Osteocyte (in vitro differentiated cells): ENCODE results near the gene SNX10. TPM values are rescaled to one million over a fixed set of nuclear protein-coding genes. Genes with fewer than 3 reads are reported as not detected.

Experiments
- DNase-seq: peaks from one replicate; pipeline ENCODE4 v3.0.0; 2021; ENCODE audit warnings: mixed read lengths; ENCODE audit not compliant: unreplicated experiment; ENCODE audit errors: extremely low spot score
- H3K27ac Mint-ChIP-seq: one replicate; pipeline ENCODE4 v1.8.0; 2021; ENCODE audit warnings: mild to moderate bottlenecking, mixed read lengths; ENCODE audit not compliant: unreplicated experiment
- H3K27me3 Mint-ChIP-seq: one replicate; pipeline ENCODE4 v1.8.0; 2021; ENCODE audit warnings: mixed read lengths; ENCODE audit not compliant: unreplicated experiment
- H3K36me3 Mint-ChIP-seq: one replicate; pipeline ENCODE4 v1.8.0; 2021; ENCODE audit warnings: mixed read lengths; ENCODE audit not compliant: unreplicated experiment
- H3K4me1 Mint-ChIP-seq: one replicate; pipeline ENCODE4 v1.8.0; 2021; ENCODE audit warnings: mixed read lengths; ENCODE audit not compliant: unreplicated experiment
- H3K4me3 Mint-ChIP-seq: one replicate; pipeline ENCODE4 v1.8.0; 2021; ENCODE audit warnings: mild to moderate bottlenecking, moderate library complexity, mixed read lengths; ENCODE audit not compliant: unreplicated experiment
- H3K9me3 Mint-ChIP-seq: one replicate; pipeline ENCODE4 v1.8.0; 2021; ENCODE audit warnings: mixed read lengths; ENCODE audit not compliant: unreplicated experiment
- total RNA-seq: library from RNA; stranded (reverse); gene quantifications from 2 replicates; pipeline ENCODE4 v1.2.1, GENCODE V29; 2021
- TF ChIP-seq, protein P1 (sequence below): fragments of 200-600 bp; sonication (generic); IDR thresholded peaks from 2 replicates; pipeline ENCODE4 v1.5.0; 2021; ENCODE audit warnings: antibody characterized with exemption, mild to moderate bottlenecking, moderate library complexity

The SNX10 gene
- total RNA-seq, 1 donor from 2014 or later: not detected

DNA sequence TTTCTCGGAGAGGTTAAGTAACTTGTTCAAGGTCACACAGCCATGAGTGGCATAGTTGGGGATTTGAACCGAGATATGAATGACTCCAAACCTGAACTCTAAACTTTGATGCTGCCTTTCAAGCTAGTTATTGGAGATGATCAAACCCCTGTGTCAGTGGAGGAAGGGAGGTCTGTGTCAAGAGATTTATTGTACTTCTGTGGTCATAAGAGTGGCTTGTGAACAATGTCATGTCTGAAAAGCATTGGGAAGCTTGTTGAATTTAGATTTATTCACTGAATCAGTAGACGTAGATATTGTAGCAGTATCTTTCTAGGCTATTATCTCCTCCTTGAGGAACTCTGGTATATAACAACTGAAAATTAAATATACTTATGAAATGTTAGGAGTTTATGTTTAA lies 27.3 kb downstream of the SNX10 start:
- TF ChIP-seq, protein P1, sequence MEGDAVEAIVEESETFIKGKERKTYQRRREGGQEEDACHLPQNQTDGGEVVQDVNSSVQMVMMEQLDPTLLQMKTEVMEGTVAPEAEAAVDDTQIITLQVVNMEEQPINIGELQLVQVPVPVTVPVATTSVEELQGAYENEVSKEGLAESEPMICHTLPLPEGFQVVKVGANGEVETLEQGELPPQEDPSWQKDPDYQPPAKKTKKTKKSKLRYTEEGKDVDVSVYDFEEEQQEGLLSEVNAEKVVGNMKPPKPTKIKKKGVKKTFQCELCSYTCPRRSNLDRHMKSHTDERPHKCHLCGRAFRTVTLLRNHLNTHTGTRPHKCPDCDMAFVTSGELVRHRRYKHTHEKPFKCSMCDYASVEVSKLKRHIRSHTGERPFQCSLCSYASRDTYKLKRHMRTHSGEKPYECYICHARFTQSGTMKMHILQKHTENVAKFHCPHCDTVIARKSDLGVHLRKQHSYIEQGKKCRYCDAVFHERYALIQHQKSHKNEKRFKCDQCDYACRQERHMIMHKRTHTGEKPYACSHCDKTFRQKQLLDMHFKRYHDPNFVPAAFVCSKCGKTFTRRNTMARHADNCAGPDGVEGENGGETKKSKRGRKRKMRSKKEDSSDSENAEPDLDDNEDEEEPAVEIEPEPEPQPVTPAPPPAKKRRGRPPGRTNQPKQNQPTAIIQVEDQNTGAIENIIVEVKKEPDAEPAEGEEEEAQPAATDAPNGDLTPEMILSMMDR: peak; percentile 8

DNA sequence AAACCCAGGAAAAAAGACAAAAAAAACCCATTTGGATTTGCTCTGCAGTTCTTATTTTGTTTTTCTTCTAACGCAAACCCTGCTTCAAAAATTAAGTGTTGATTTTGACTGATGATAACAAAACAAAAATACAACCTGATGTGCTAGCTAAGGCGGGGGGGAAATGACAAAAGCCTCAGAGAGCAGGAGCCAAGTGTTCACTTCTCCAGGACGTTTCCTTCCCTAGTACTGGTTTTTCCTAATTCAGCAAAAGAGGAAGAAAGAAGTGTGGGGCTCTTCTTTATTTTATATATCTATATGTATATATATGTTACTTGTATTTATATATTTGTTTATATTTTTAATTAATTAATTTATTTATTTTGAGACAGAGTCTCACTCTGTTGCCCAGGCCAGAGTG lies 28.0 kb downstream of the SNX10 start:
- Mint-ChIP-seq H3K27me3 (peaks cover 7% of the 10 kb centered on the region), H3K27ac (no peak overlapping the region), H3K4me1 (no peaks in the 10 kb centered on the region), H3K9me3 (no peaks in the 10 kb centered on the region), H3K36me3 (no peaks in the 10 kb centered on the region), H3K4me3 (no peak overlapping the region)
- TF ChIP-seq, protein P1: no peak
- DNase-seq: no peak

More for the DNA sequence above, 27.3 kb downstream of the SNX10 start:
- peaks cover 7% of the 10 kb centered on the region for H3K27me3 Mint-ChIP-seq
- H3K27ac Mint-ChIP-seq: no peak overlapping the region
- no peaks in the 10 kb centered on the region for H3K4me1 Mint-ChIP-seq
- DNase-seq: no peak
- no peaks in the 10 kb centered on the region for H3K36me3 Mint-ChIP-seq
- no peak overlapping the region for H3K4me3 Mint-ChIP-seq
- no peaks in the 10 kb centered on the region for H3K9me3 Mint-ChIP-seq

DNA sequence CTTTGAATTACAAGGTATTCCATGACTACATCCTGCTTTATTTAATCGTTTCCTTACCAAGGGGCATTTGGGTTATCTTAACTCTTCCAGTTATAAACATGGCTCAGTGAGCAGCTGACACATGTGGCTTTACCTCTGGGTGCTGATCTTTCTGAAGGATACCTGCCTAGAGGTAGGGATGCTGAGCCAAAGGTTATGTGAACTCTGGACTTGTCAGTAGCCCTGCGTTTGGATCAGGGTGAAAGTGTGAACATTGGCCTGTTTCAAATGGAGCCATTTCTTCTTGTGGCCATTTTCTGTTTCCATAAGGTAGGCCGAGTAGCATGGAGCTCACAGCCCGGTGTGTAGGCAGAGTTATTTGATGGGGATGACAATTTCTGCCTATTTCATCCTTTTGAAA lies 29.2 kb downstream of the SNX10 start:
- H3K4me1 Mint-ChIP-seq: no peaks in the 10 kb centered on the region
- no peaks in the 10 kb centered on the region for H3K9me3 Mint-ChIP-seq

DNA sequence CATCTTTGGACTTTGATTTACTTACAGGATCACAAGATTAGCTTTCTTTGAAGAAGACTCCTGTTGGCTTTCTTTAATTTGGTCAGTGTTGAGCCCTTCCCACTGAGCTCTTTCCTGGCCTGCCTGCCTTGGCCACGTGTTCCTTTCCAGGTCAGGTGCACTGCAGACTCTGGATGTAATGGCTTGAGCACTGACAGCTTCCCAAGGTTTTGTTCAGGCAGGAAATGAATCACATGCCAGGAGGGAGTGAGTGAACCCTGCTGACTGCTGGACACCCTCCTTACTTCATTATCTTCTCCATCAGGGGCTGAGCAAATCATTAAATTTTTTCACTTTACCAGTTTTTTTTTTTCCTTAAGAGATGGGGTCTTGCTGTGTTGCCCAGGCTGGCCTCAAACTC lies 29.8 kb downstream of the SNX10 start:
- no peaks in the 10 kb centered on the region for H3K4me1 Mint-ChIP-seq
- TF ChIP-seq, protein P1: no peak
- H3K36me3 Mint-ChIP-seq: no peaks in the 10 kb centered on the region
- no peak overlapping the region for H3K4me3 Mint-ChIP-seq
- H3K27me3 Mint-ChIP-seq: peaks cover 7% of the 10 kb centered on the region
- H3K9me3 Mint-ChIP-seq: no peaks in the 10 kb centered on the region
- DNase-seq: no peak
- no peak overlapping the region for H3K27ac Mint-ChIP-seq

More for the DNA sequence above, 29.2 kb downstream of the SNX10 start:
- Mint-ChIP-seq H3K27me3 (peaks cover 7% of the 10 kb centered on the region), H3K4me3 (no peak overlapping the region), H3K36me3 (no peaks in the 10 kb centered on the region), H3K27ac (no peak overlapping the region)
- DNase-seq: no peak
- TF ChIP-seq, protein P1: no peak

DNA sequence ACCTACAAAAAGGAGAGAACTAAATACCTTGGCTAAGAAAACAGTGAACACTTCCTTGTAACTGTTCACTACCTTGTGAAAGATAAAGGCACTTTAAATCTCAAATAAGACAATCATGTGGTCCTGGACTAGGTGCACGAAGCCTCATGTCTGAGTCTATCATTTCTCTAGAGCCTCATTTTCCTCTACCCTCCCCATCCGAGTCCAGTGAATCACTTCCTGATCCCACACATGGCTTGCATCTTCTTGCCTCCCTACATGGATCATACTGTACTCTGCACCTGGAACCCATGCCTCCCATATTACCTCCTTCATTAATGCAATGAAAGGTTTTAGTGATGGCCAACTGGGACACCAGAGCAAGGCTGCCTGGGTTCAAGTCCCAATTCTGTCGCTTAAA lies 34.5 kb downstream of the SNX10 start:
- Mint-ChIP-seq H3K9me3 (no peaks in the 10 kb centered on the region), H3K36me3 (no peaks in the 10 kb centered on the region), H3K27me3 (peaks cover 4% of the 10 kb centered on the region), H3K4me3 (no peak overlapping the region), H3K27ac (no peak overlapping the region), H3K4me1 (no peaks in the 10 kb centered on the region)
- TF ChIP-seq, protein P1: no peak
- DNase-seq: no peak
